Measurements from ENCODE around the gene CRISPLD2.

CRISPLD2 gene

DNA sequence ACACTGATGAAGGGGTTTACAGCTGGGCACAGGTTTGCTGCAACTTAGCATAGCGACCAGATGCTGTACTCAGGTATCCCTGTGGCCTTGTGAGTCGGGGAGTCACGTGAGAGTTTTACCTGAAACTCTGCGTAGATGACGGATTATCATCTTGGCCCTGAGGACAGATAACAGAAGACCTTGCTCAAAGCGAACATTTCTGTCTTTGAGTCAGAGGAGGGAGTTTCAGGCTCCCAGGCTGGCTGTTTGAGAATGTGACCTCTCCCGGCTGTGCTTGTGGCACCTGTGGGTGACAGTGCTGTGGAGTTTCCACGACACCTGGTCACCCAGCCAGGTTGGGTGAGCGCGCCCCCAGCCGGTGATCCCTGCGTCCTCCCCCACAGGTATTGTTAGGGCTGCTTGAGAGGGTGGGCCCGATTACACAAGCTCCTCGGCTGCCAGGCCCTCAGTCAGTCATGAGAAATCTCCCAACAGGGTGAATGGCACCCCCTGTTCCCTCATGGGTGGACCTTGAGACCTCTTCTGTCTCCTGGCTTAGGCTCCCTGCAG lies 44.4 kb upstream of the CRISPLD2 start:
- no peaks in the 10 kb centered on the region for H3K9me3 ChIP-seq (replicated peaks; ENCODE audit: insufficient read depth, low read length)
- DNase-seq = no peak
- H3K9ac ChIP-seq (ENCODE audit: low read length) = no peak overlapping the region
- H3K27me3 ChIP-seq (replicated peaks; ENCODE audit: insufficient read depth, low read length) = no peaks in the 10 kb centered on the region
- no peaks in the 10 kb centered on the region for H3K9me2 ChIP-seq (replicated peaks; ENCODE audit: insufficient read depth, low read length)
- H3K36me3 ChIP-seq (replicated peaks; ENCODE audit: insufficient read depth, low read length) = no peaks in the 10 kb centered on the region
- no peak overlapping the region for H2AFZ ChIP-seq (ENCODE audit: low read length)
- no peak overlapping the region for H3K4me2 ChIP-seq (ENCODE audit: low read depth, low read length)
- H3K4me3 ChIP-seq (ENCODE audit: low read length) = no peak overlapping the region
- TF ChIP-seq EZH2 (optimal IDR thresholded peaks at IDR 0.05; ENCODE audit: low read depth, low read length) (no peak), EZH2phosphoT487 (IDR thresholded peaks at IDR 0.05; ENCODE audit: low read length) (no peak), CTCF (IDR thresholded peaks at IDR 0.05; ENCODE audit: low read length) (no peak)
- no peak overlapping the region for H3K27ac ChIP-seq (ENCODE audit: low read length)
- no peaks in the 10 kb centered on the region for H3F3A ChIP-seq (ENCODE audit: insufficient read depth, low read length)
- no peaks in the 10 kb centered on the region for H3K79me2 ChIP-seq (ENCODE audit: low read length)
- no peaks in the 10 kb centered on the region for H3K4me1 ChIP-seq (ENCODE audit: low read length)
- no peaks in the 10 kb centered on the region for H4K20me1 ChIP-seq (ENCODE audit: insufficient read depth, low read length)

DNA sequence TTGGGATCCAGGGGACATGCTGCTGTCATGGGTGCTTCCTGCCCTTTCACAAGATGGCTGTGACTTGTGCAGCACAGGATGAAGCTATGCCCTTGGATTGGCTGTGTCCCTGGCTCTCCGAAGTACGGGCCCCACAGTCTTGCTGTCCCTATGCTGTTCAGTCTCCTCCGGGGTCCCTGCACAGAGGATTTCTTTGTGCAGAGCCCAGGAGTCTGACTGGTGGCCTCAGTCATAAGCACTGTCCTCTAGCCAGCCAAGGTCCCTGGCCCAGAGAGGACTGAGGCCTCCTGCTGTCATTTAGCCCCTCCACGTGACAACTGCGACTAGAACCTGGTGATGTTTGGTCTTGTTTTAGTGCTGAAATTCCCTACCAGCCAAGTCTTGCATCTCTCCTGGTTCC lies 42.4 kb upstream of the CRISPLD2 start:
- DNase-seq = no peak
- Histone ChIP-seq H3K4me2 (ENCODE audit: low read depth, low read length) (no peak overlapping the region), H3K4me3 (ENCODE audit: low read length) (no peak overlapping the region)

DNA sequence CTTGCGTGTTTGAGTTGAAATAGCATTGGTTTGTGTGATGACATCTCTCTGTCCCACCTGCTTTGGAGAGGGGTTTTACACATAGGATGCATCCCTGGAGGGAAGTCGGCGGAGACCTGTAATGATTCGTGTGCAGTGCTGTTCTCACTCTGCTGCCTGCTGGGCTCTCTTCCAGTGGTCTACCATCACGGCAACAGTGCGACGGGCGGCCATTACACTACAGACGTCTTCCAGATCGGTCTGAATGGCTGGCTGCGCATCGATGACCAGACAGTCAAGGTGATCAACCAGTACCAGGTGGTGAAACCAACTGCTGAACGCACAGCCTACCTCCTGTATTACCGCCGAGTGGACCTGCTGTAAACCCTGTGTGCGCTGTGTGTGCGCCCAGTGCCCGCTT lies 41.1 kb upstream of the CRISPLD2 start:
- Histone ChIP-seq H3F3A (ENCODE audit: insufficient read depth, low read length) (no peaks in the 10 kb centered on the region), H3K9me3 (replicated peaks; ENCODE audit: insufficient read depth, low read length) (no peaks in the 10 kb centered on the region), H3K27ac (ENCODE audit: low read length) (no peak overlapping the region), H4K20me1 (ENCODE audit: insufficient read depth, low read length) (no peaks in the 10 kb centered on the region), H3K9ac (ENCODE audit: low read length) (no peak overlapping the region), H3K36me3 (replicated peaks; ENCODE audit: insufficient read depth, low read length) (no peaks in the 10 kb centered on the region), H3K79me2 (ENCODE audit: low read length) (no peaks in the 10 kb centered on the region), H3K9me2 (replicated peaks; ENCODE audit: insufficient read depth, low read length) (no peaks in the 10 kb centered on the region), H3K27me3 (replicated peaks; ENCODE audit: insufficient read depth, low read length) (no peaks in the 10 kb centered on the region), H3K4me3 (ENCODE audit: low read length) (no peak overlapping the region), H2AFZ (ENCODE audit: low read length) (no peak overlapping the region), H3K4me1 (ENCODE audit: low read length) (no peaks in the 10 kb centered on the region), H3K4me2 (ENCODE audit: low read depth, low read length) (no peak overlapping the region)
- no peak for DNase-seq
- no peak for TF ChIP-seq CTCF (IDR thresholded peaks at IDR 0.05; ENCODE audit: low read length)
- TF ChIP-seq EZH2phosphoT487 (IDR thresholded peaks at IDR 0.05; ENCODE audit: low read length) = no peak
- no peak for TF ChIP-seq EZH2 (optimal IDR thresholded peaks at IDR 0.05; ENCODE audit: low read depth, low read length)

More for the DNA sequence above, 42.4 kb upstream of the CRISPLD2 start:
- Histone ChIP-seq H2AFZ (ENCODE audit: low read length) (no peak overlapping the region), H3K36me3 (replicated peaks; ENCODE audit: insufficient read depth, low read length) (no peaks in the 10 kb centered on the region), H3K4me1 (ENCODE audit: low read length) (no peaks in the 10 kb centered on the region), H3F3A (ENCODE audit: insufficient read depth, low read length) (no peaks in the 10 kb centered on the region), H3K79me2 (ENCODE audit: low read length) (no peaks in the 10 kb centered on the region), H3K27ac (ENCODE audit: low read length) (no peak overlapping the region), H3K9me3 (replicated peaks; ENCODE audit: insufficient read depth, low read length) (no peaks in the 10 kb centered on the region), H3K9me2 (replicated peaks; ENCODE audit: insufficient read depth, low read length) (no peaks in the 10 kb centered on the region), H4K20me1 (ENCODE audit: insufficient read depth, low read length) (no peaks in the 10 kb centered on the region), H3K27me3 (replicated peaks; ENCODE audit: insufficient read depth, low read length) (no peaks in the 10 kb centered on the region), H3K9ac (ENCODE audit: low read length) (no peak overlapping the region)
- no peak for TF ChIP-seq EZH2 (optimal IDR thresholded peaks at IDR 0.05; ENCODE audit: low read depth, low read length)
- no peak for TF ChIP-seq EZH2phosphoT487 (IDR thresholded peaks at IDR 0.05; ENCODE audit: low read length)
- TF ChIP-seq CTCF (IDR thresholded peaks at IDR 0.05; ENCODE audit: low read length) = no peak
